GM12801 (cell line): ENCODE results near the gene KDF1.

ENCODE experiments used
- TF ChIP-seq, protein P1 (sequence below): IDR thresholded peaks from one replicate; pipeline ENCODE4 v1.5.1; 2011; ENCODE audit warnings: control low read depth; ENCODE audit not compliant: insufficient read length; ENCODE audit errors: extremely low read depth

Gene KDF1

DNA sequence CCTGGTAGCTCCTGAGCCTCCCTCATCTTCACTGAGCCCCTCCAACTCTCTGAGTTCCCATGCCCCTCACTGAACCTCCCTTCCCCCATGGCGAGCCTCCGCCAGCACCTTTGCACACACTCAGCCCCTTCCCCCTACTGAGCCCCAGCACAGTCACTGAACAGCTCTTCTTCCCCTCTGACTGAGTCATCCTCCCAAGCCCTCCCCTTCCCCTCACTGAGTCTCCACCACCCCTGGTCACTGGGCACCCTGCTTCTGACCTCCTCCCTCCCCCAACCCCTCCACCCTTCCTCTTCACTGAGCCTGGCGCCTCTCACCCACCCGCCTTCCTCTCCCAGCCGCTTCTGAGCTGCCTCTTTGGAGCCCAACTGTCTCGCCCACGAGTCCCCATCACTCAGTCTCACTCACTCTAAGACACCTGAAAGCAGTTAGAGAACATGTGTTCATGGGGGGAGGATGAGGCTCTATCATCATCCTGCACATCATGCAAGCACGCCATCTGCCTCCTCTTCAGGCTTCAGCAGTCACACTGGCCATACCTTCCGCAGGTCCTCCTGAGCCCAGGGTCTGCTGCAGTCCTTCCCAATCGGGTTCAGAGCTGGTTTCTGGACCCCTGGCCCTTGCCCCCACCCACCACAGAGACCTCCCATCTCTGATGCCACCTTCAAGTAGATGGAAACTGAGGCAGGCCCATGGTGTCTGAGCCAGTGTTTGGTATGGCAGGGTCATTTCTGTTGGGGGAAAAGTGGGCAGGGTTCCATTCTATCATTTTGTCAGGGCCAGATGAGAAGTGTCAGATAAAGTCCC is 31.2 kb upstream of the KDF1 start:
- TF ChIP-seq, protein P1, sequence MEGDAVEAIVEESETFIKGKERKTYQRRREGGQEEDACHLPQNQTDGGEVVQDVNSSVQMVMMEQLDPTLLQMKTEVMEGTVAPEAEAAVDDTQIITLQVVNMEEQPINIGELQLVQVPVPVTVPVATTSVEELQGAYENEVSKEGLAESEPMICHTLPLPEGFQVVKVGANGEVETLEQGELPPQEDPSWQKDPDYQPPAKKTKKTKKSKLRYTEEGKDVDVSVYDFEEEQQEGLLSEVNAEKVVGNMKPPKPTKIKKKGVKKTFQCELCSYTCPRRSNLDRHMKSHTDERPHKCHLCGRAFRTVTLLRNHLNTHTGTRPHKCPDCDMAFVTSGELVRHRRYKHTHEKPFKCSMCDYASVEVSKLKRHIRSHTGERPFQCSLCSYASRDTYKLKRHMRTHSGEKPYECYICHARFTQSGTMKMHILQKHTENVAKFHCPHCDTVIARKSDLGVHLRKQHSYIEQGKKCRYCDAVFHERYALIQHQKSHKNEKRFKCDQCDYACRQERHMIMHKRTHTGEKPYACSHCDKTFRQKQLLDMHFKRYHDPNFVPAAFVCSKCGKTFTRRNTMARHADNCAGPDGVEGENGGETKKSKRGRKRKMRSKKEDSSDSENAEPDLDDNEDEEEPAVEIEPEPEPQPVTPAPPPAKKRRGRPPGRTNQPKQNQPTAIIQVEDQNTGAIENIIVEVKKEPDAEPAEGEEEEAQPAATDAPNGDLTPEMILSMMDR = no peak

DNA sequence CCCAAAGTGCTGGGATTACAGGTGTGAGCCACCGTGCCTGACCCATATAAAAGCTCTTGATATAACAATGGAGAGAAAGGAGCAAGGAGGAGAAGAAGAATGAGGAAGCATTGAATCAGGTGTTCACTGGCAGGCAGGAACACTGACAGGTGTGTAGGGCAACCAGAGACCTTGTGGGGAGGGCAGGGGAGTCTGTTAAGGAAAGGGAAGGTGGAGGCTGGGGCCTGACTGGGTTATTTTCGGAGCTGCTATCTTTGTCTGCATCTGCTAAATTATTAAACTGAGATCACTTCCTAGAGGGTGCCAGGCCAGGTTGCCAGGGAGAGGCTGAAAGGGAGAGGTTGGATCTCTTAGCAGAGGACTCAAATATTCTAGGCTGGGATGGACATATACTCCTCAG is 26.4 kb upstream of the KDF1 start:
- TF ChIP-seq, protein P1 = no peak

DNA sequence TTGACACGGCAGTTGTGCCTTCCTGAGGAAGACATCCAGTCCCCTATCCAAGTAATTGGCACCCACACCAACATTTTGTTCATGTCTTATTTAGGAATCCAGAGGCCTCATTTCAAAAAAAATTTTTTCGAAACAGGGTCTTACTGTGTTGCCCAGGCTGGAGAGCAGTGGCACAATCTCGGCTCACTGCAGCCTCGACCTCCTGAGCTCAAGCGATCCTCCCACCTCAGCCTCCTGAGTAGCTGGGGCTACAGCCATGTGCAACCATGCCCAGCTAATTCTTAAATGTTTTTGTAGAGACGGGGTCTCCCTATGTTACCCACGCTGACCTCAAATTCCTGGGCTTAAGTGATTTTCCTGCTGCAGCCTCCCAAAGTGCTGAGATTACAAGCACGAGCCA is 24.0 kb upstream of the KDF1 start:
- TF ChIP-seq, protein P1 = no peak

DNA sequence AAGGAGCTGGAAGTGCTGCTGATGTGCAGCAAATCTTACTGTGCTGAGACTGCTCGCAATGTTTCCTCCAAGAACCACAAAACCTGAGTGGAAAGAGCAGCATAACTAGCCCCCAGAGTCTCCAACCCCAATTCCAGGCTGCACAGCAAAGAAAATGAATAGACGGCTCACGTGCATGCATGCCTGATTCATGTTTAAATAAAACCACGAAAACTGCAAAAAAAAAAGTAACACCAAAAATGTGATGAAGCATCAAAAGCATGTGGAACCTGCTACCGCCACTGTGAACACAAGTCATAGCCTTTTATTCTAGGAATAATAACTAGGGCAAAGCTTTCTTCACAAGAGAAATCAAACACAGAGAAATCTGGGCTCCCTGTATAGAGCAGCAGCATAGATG is 23.6 kb upstream of the KDF1 start:
- TF ChIP-seq, protein P1 = no peak

DNA sequence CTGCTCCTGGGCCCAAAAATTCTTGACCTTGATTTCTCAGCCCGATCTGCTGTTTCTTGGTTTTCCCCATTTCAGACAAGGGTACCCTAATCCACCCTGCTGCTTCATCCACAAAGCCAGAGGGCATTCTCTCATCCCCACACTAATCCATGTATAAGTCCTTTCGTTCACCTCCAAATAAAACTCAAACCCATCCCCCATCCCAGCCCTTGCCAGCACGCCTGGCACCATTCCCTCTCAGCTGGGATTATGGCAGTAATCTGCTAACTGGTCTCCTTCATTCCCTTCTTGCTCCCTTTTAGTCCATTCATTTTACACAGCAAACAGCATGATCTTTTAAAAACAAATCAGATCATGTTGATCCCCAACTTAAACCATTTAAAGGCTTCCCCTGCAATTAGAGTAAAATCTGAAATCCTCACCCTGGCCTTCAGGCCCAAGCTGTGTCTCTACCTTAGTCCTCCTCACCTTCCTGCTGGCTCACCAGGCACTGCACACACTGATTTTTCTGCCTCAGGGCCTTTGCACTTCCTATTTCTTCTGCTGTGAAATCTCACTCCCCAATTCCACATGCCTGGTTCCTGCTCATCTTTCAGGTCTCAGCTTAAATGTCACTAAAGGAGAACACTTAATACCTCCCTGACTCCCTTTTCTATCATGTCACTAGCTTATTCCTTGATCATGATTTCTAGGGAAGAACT is 21.0 kb upstream of the KDF1 start:
- TF ChIP-seq, protein P1 = no peak

DNA sequence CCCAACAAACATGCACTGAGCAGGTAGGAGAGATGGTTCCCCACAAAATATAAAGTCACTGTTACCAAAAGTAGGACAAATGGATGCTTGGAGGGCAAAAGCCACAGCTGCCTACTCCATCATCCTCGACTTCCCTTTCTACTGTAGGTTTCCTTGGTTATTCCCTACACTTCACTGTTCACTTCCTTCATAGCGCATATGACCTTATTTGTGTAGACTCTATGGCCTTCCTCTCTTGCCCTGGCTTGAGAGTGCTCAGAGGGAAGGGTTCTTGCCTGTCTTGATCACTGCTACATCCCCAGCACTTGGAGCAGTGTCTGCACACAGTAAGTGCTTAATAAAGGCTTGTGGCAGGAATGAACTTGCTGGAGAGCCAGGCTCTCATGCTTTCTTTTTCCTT is 18.6 kb upstream of the KDF1 start:
- TF ChIP-seq, protein P1 = no peak

DNA sequence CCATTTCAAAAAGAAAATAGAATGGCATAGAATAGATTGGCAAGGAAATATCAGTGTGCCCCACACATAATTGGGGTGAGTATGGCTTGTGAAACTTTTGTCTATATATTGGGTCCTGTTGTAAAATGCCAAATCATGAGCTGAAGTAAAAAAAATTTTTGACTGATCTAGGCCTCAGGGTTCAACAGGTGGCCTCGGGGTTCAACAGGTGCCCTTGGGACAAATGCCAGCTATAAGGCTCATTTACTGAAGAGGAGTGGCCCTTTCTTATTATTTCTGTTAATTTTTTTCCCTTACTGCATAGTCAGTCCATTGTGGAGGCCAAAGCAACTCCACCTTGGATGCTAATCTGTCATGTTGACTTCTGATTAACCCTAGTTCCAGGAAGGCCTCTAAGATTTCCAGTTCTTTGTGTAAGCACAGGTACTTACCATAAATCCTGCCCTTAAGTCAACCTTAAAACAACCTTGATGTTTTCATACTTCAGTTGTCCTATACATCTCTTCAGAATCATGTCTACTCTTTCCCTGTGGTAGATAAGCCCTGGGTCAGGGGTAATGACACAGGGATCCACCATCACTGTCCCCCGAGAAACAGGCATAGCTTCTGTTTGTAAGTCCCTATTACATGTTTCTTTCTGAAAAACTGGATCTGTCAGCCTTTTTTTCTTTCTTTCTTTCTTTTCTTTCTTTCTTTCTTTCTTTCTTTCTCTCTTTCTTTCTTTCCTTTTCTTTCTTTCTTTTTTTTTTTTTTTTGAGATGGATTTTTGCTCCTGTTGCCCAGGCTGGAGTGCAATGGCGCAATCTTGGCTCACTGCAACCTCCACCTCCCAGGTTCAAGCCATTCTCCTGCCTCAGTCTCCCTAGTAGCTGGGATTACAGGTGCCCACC is 16.6 kb upstream of the KDF1 start:
- TF ChIP-seq, protein P1 = no peak
